HG02588 (cell line): ENCODE measurements around the gene LCA5L.
"Not testable (repeated sequence)": the region's sequence is repeated elsewhere in the genome, so short reads cannot be mapped to it uniquely, and the experiment has no call there.

Experiments used
- ATAC-seq: cut with Tn5 transposase; IDR thresholded peaks from one replicate; pipeline ENCODE4 v1.9.1; 2021; ENCODE audit warnings: mild to moderate bottlenecking, moderate library complexity; ENCODE audit not compliant: unreplicated experiment

Gene LCA5L

GRCh38 chr21:39388038-39388810, 57.4 kb downstream of the LCA5L start:
- peak; percentile 90 for ATAC-seq

- ATAC-seq, result peak; percentile 49
These were observed 58.0 kb downstream of the LCA5L start for GRCh38 chr21:39387461-39388037.

GRCh38 chr21:39386899-39387298, 58.7 kb downstream of the LCA5L start:
- ATAC-seq, result no peak

- ATAC-seq, result no peak
These were observed 59.4 kb downstream of the LCA5L start for GRCh38 chr21:39386194-39386593.

GRCh38 chr21:39385299-39386145, 60.1 kb downstream of the LCA5L start:
- no peak for ATAC-seq

- no peak for ATAC-seq
These were observed 60.8 kb downstream of the LCA5L start for GRCh38 chr21:39384674-39385298.

- ATAC-seq, result not testable (repeated sequence)
These were observed 63.5 kb downstream of the LCA5L start for GRCh38 chr21:39382096-39382495.

GRCh38 chr21:39381009-39381408, 64.6 kb downstream of the LCA5L start:
- ATAC-seq, result no peak

GRCh38 chr21:39379986-39380891, 65.3 kb downstream of the LCA5L start:
- peak; percentile 97 for ATAC-seq

GRCh38 chr21:39377444-39378050, 68.0 kb downstream of the LCA5L start:
- ATAC-seq, result no peak

GRCh38 chr21:39375446-39375845, 70.1 kb downstream of the LCA5L start:
- no peak for ATAC-seq

GRCh38 chr21:39374046-39374445, 71.5 kb downstream of the LCA5L start:
- no peak for ATAC-seq

- no peak for ATAC-seq
These were observed 71.9 kb downstream of the LCA5L start for GRCh38 chr21:39373634-39374033.

- not testable (repeated sequence) for ATAC-seq
These were observed 75.7 kb downstream of the LCA5L start for GRCh38 chr21:39369896-39370288.

GRCh38 chr21:39367783-39368182, 77.8 kb downstream of the LCA5L start:
- ATAC-seq, result no peak

- ATAC-seq, result no peak
These were observed 79.0 kb downstream of the LCA5L start for GRCh38 chr21:39366563-39366962.

GRCh38 chr21:39364949-39365348, 80.6 kb downstream of the LCA5L start:
- no peak for ATAC-seq

- ATAC-seq, result no peak
These were observed 81.7 kb downstream of the LCA5L start for GRCh38 chr21:39363607-39364555.

- no peak for ATAC-seq
These were observed 82.8 kb downstream of the LCA5L start for GRCh38 chr21:39362733-39363132.
